Thymus (tissue), 11 donors: Measurements from ENCODE around the gene HPN. TPM values are rescaled to one million over a fixed set of nuclear protein-coding genes. Genes with fewer than 3 reads are reported as not detected.

Source experiments
- DNase-seq, 9 donors: peaks; one replicate each; pipeline ENCODE4 v3.0.0-alpha.2; 2013; ENCODE audit warnings: low spot score in 9 of 9, low read depth in 6 of 9, missing footprints in 1 of 9
- H3K27ac ChIP-seq, 2 donors: one replicate each; pipeline ENCODE4 v1.5.1; 2013; ENCODE audit warnings: control low read depth in 1 of 2, low read depth in 1 of 2, low read length in 1 of 2, mild to moderate bottlenecking in 1 of 2, moderate library complexity in 1 of 2
- H3K27me3 ChIP-seq, 2 donors: one replicate each; pipeline ENCODE4 v1.5.1; 2013; ENCODE audit warnings: low read length in 1 of 2; ENCODE audit not compliant: control insufficient read depth in 2 of 2, insufficient read depth in 1 of 2
- H3K36me3 ChIP-seq, 2 donors: one replicate each; pipeline ENCODE4 v1.5.1; 2013; ENCODE audit warnings: low read length in 1 of 2, mild to moderate bottlenecking in 1 of 2, moderate library complexity in 1 of 2; ENCODE audit not compliant: control insufficient read depth in 2 of 2, insufficient read depth in 2 of 2
- H3K4me1 ChIP-seq, 2 donors: one replicate each; pipeline ENCODE4 v1.5.1; 2013; ENCODE audit warnings: low read length in 2 of 2; ENCODE audit not compliant: control insufficient read depth in 2 of 2, insufficient read depth in 2 of 2
- H3K4me3 ChIP-seq, 2 donors: one replicate each; pipeline ENCODE4 v1.5.1; 2013; ENCODE audit warnings: low read length in 2 of 2, control low read depth in 1 of 2, mild to moderate bottlenecking in 1 of 2
- H3K9me3 ChIP-seq, 2 donors: one replicate each; pipeline ENCODE4 v1.5.1; 2013; ENCODE audit warnings: low read length in 1 of 2, mild to moderate bottlenecking in 1 of 2; ENCODE audit not compliant: control insufficient read depth in 2 of 2, insufficient read depth in 1 of 2
- WGBS: extraction: QIAGEN DNeasy Blood & Tissue Kit; methylation state at CpG from one replicate; pipeline ENCODE4 v1.1.7; 2013; 5-methylcytosine and 5-hydroxymethylcytosine counted together
- polyA plus RNA-seq: library from polyadenylated mRNA; stranded (reverse); fragments of 200-250 nt; gene quantifications from one replicate; pipeline ENCODE4 v1.2.3, GENCODE V29; 2013
- total RNA-seq: library from RNA; stranded (reverse); fragments of 120-200 nt; gene quantifications from one replicate; pipeline ENCODE4 v1.2.4, GENCODE V29; 2013
- donor health status: healthy.

Gene HPN
- total and polyA plus RNA-seq, 2 donors = 0.66 to 0.82 TPM

- no peak for DNase-seq
- no peak overlapping the region for H3K27ac ChIP-seq
- no peak overlapping the region for H3K4me3 ChIP-seq
- no peaks in the 10 kb centered on the region for H3K36me3 ChIP-seq
- no peaks in the 10 kb centered on the region for H3K4me1 ChIP-seq
- no peaks in the 10 kb centered on the region for H3K9me3 ChIP-seq
- WGBS = 96% methylated on average over 29 of the region's 29 CpGs
- H3K27me3 ChIP-seq = peaks cover 0 to 12% of the 10 kb centered on the region in 2 donors
Observed at GRCh38 chr19:35060160-35060855, 18.8 kb downstream of the HPN start.

- 88% methylated on average over 7 of the region's 7 CpGs for WGBS
- no peaks in the 10 kb centered on the region for H3K9me3 ChIP-seq
Observed at GRCh38 chr19:35061583-35062373, 20.3 kb downstream of the HPN start.

GRCh38 chr19:35062942-35063341 is 21.4 kb downstream of the HPN start:
- no peak for DNase-seq
- no peaks in the 10 kb centered on the region for H3K36me3 ChIP-seq
- 96% methylated on average over 7 of the region's 7 CpGs for WGBS
- H3K9me3 ChIP-seq = no peaks in the 10 kb centered on the region
- H3K4me3 ChIP-seq = no peak overlapping the region
- peaks cover 0 to 4% of the 10 kb centered on the region in 2 donors for H3K4me1 ChIP-seq
- peaks cover 0 to 2% of the 10 kb centered on the region in 2 donors for H3K27me3 ChIP-seq
- H3K27ac ChIP-seq = no peak overlapping the region

More at GRCh38 chr19:35061583-35062373, 20.3 kb downstream of the HPN start:
- no peaks in the 10 kb centered on the region for H3K36me3 ChIP-seq
- DNase-seq = no peak
- peaks cover 0 to 2% of the 10 kb centered on the region in 2 donors for H3K27me3 ChIP-seq
- no peak overlapping the region for H3K4me3 ChIP-seq
- peaks cover 0 to 1% of the 10 kb centered on the region in 2 donors for H3K4me1 ChIP-seq
- H3K27ac ChIP-seq = no peak overlapping the region

GRCh38 chr19:35063940-35064818 is 22.7 kb downstream of the HPN start:
- Histone ChIP-seq H3K9me3 (no peaks in the 10 kb centered on the region), H3K36me3 (no peaks in the 10 kb centered on the region), H3K4me1 (peaks cover 0 to 4% of the 10 kb centered on the region in 2 donors), H3K4me3 (no peak overlapping the region), H3K27ac (no peak overlapping the region), H3K27me3 (peaks cover 0 to 2% of the 10 kb centered on the region in 2 donors)
- 91% methylated on average over 10 of the region's 10 CpGs for WGBS
- DNase-seq = no peak

GRCh38 chr19:35065574-35065973 is 24.1 kb downstream of the HPN start:
- Histone ChIP-seq H3K36me3 (no peaks in the 10 kb centered on the region), H3K4me1 (peaks cover 0 to 4% of the 10 kb centered on the region in 2 donors), H3K9me3 (peaks cover 0 to under 1% of the 10 kb centered on the region in 2 donors), H3K4me3 (no peak overlapping the region), H3K27me3 (peaks cover 0 to 3% of the 10 kb centered on the region in 2 donors), H3K27ac (no peak overlapping the region)
- DNase-seq = no peak
- WGBS = 95% methylated on average over 10 of the region's 10 CpGs

GRCh38 chr19:35066121-35066520 is 24.6 kb downstream of the HPN start:
- no peaks in the 10 kb centered on the region for H3K36me3 ChIP-seq
- H3K9me3 ChIP-seq = peaks cover 0 to 1% of the 10 kb centered on the region in 2 donors
- H3K27ac ChIP-seq = no peak overlapping the region
- H3K4me1 ChIP-seq = peaks cover 0 to 4% of the 10 kb centered on the region in 2 donors
- WGBS = 94% methylated on average over 15 of the region's 15 CpGs
- no peak overlapping the region for H3K4me3 ChIP-seq
- peaks cover 0 to 3% of the 10 kb centered on the region in 2 donors for H3K27me3 ChIP-seq
- no peak for DNase-seq

GRCh38 chr19:35066691-35067563 is 25.4 kb downstream of the HPN start:
- H3K27me3 ChIP-seq = peaks cover 0 to 3% of the 10 kb centered on the region in 2 donors
- H3K9me3 ChIP-seq = peaks cover 0 to 1% of the 10 kb centered on the region in 2 donors
- no peak overlapping the region for H3K4me3 ChIP-seq
- peak in 8 of 9 donors; percentile 47 to 85 (median 64) for DNase-seq
- 17% methylated on average over 14 of the region's 14 CpGs for WGBS
- H3K27ac ChIP-seq = no peak overlapping the region
- peaks cover 0 to 4% of the 10 kb centered on the region in 2 donors for H3K4me1 ChIP-seq
- H3K36me3 ChIP-seq = no peaks in the 10 kb centered on the region

GRCh38 chr19:35068941-35069634 is 27.6 kb downstream of the HPN start:
- H3K27me3 ChIP-seq = peaks cover 0 to 2% of the 10 kb centered on the region in 2 donors
- peaks cover 0 to 1% of the 10 kb centered on the region in 2 donors for H3K9me3 ChIP-seq
- no peak for DNase-seq
- H3K4me1 ChIP-seq = peaks cover 0 to 4% of the 10 kb centered on the region in 2 donors
- H3K27ac ChIP-seq = no peak overlapping the region
- H3K36me3 ChIP-seq = no peaks in the 10 kb centered on the region
- WGBS = 93% methylated on average over 10 of the region's 10 CpGs
- no peak overlapping the region for H3K4me3 ChIP-seq
